HUDEP-2 (cell line): ENCODE data around the gene CACUL1.
A peak's percentile ranks its signal among the peaks of the same experiment; 100 is the strongest.

Experiments used
- DNase-seq, 76 experiments: peaks; one replicate each; lab custom pipeline; 2025; ENCODE audit not compliant: unreplicated experiment in 76 of 76; lab: John Stamatoyannopoulos, UW

The CACUL1 gene

DNA sequence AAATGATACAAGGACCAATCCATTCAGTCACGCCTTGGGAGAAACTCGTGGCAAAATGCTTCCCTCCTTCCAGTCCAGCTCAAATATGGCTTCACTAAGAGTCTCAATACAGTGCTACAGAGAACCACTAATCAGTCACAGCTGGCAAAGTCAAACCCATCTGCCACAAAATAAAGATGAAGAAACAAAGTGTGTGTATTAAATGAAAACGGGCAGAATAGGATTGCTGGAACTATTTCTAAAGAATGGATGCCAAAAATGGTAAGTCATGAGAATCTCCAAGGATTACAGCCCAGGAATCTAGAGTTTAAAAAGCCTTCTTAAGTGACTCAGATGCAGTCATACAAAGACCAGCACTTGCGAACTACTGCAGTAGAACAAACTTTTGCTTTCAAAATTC lies 61.9 kb downstream of the CACUL1 start:
- no peak for DNase-seq

DNA sequence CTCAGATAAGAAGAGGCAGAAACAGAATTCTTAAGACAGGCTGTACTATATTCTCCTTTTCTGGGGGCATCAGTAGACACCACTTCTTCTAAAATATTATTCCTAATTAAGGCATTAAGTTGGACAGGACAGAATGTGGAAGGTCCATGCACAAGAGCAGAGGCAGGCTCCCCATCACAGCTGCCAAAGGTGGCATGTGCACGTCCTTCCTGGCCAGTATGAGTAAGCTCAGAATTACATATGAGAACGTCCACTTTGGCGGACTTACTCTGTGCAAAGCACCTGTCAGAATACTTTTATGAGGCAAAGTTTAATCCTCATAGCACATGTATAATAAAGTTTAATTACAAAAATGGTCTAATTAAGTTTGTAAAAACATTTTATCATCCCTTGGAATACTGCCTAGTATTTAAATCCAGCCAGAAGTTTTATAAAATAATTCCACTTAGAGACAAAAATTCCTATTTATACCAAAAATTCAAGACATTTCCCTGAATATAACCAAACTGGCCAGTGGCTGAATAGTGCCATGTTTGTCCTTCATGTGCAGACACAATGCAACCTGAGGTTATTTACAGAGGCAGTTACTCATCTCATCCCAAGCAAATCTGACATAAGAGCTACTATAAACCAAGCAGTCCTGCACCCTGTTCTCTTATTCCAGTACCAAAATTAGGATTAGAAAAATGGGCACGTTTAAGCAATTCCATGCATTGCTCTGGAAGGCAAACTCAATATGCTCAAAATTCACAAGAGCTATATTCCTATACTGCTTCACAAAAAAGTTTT lies 65.5 kb downstream of the CACUL1 start:
- no peak for DNase-seq

DNA sequence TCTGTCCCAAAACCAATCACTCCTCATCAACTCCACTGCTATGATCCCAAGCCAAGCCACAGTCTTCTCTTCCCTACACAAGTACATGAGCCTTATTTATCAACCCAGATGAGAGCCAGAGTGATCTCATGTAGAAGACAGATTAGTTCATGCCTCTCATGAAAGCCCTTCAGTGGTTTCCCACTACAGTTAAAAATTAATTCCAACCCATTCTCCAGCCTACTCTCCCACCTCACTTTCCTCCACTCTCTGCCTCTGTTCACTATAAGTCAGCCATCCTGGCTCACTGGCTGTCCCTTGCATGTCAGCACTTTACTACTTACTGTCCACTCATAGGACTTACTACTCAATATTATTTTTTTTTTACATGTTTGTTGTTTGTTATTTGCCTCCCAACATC lies 67.3 kb downstream of the CACUL1 start:
- no peak for DNase-seq

DNA sequence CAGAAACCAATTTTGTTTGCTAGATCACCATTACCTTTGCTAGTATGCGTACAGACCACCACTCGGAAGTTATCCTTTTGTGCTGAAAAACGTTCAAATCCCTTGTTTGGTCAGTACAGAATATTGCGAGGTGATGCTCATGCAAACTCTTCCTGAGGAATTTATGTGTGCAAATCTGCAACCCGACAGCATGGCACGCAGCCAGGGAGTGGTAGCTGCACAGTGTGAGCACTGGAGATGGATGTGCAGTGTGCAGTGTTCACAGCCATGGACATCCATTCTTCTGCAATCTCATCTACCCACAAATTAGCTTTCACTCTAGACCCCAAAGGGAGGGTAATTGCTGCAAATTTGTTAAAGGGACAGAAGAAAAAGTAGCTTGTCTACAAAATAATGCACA lies 72.2 kb downstream of the CACUL1 start:
- DNase-seq: no peak

DNA sequence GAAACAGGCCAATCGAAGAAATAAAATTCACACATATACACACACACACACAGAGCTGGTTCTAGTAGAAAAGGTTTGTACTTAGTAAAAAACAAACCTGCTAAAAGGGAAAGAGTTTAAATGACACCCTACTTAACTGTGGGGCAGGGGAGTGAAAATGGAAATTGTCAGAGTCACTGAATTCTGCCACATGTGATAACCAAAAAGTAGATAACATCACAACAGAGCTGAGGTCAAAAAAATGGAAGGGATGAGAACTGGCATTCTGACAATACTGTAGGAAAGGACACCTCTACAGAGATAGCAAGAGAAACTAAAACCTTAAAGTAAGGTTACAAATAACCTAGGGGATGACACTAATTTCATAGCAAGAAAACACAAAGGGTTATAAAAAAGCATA lies 74.6 kb downstream of the CACUL1 start:
- DNase-seq: peak in 30 of 76 experiments; percentile 5 to 74 (median 46)

DNA sequence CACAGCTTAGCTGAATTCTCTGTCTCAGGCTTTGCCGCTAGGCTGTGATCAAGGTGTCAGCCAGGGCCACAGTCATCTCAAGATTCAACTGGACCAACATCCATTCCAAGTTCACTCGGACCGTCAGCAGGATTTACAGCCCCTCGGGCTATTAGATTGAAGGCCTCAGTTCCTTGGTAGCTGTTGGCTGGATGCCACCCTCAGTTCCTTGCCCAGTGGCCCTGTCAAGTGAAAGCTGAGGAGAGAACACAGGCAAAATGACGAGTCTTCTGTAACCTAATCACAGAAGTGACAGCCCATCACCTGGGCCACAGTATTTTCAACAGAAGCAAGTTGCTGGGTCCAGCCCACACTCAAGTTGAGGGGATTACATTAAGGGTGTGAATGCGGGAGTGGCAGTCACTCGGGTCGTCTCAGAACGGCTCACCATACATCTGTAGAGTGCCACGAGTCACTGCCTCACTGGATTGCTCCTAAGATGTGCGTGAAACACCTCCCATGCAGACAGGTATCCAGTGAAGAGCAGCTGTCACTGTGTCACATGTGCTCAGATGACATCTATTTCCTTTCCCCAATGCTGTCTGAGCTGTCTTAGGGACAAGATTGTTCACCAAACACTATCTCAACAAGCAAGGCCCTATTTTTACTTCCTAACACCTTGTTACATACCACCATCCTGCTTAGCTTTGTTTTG lies 80.4 kb downstream of the CACUL1 start:
- DNase-seq: no peak

DNA sequence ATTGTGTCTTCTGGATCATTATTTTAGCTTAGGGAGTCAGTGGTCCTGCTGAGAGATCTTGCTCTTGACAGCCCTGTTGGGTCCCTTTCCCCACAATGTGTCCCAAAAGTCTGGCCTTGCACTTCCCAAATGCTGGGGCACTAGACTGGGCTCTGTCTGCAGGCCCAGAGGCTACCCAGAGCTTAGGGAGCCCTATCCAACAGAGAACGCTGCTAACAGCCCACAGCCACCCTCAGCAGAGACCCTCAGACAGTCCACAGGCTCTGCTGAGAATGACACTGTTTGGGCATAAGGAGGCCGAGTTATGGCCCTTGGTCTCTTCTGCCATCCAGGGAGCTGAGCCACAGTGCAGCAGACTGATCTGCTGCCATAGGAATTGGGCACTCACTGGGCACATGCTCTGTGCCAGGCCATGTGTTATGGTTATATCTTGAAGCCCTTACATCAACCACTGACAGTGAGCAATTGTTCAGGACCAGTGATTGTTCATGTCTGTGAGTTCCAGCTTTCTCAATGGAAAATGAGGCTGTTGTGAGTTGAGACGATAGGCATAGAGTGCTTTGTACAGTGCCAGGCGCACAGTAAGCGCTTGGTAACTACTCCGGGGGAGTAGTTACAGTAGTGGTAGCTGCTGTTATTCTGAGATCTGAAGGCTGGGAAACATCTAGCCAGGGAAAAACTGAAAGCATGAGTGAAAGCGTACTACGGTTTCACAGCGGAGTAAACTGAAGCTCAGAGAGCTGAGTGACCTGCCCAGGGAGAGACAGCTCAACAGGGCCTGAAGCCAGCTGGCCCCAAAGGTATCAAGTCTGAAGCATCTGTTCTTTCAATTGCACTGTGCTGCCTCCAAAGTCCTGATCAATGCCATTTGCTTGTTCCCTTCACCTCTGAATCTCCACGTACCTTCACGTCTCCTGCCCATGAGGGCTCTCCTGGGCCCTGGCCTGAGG lies 81.7 kb downstream of the CACUL1 start:
- DNase-seq: peak in 3 of 76 experiments; percentile 10 to 26 (median 15)

DNA sequence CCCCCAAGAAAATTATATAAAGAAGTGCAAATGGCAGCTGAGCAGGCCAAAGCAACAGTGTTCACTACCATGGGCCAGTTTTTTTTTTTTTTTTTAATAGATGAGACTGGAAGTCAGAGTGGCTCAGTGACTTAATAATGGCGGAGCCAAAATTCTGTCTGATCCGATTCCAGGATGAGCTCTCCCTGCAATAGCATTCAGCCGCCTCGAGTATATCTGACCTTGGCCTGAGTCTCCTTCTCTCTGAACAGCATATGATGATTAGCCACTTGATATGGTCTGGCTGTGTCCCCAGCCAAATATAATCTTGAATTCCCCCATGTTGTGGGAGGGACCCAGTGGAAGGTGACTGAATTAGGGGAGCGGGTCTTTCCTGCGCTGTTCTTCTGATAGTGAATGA lies 82.6 kb downstream of the CACUL1 start:
- DNase-seq: no peak

DNA sequence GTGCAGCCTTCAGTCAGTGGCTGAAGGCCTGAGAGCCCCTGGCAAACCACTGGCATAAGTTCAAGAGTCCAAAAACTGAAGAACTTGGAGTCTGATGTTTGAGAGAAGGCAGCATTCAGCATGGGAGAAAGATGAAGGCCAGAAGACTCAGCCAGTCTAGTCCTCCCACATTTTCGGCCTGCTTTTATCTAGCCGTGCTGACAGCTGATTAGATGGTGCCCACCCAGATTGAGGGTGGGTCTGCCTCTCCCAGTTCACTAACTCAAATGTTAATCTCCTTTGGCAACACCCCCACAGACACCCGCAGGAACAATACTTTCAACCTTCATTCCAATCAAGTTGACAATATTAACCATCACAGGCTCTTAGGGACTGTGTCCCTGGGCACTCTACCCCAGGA lies 83.5 kb downstream of the CACUL1 start:
- peak in 68 of 76 experiments; percentile 10 to 80 (median 52) for DNase-seq

DNA sequence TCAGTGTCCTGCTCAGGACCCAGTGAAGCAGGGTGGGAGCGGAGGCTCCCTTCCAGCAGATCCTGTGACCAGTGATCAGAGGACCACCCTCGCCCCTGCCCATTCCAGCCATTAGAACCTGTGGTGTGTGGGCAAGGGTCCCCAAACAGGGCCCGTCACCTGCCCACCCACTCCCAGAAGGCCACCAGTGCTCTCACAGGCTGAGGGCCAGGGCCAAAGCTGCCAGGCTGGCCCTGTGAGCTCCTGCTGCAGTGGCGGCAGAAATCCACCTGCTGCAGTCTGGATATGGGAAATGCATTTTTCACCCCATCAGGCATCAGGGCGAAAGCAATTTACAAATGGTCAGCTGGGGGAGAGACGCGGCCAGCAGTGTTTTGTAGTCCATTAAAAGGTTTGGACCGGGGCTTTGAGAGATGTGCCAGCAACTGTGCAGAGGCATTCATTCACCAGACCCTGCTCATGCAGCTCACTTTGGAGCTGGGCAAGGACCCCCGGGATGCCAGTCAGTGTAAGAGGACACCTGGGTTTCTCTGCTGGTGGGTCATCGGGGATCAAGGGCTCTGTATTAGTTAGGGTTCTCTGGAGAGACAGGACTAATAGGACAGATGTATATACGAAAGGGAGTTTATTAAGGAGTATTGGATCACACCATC lies 84.2 kb downstream of the CACUL1 start:
- DNase-seq: no peak

DNA sequence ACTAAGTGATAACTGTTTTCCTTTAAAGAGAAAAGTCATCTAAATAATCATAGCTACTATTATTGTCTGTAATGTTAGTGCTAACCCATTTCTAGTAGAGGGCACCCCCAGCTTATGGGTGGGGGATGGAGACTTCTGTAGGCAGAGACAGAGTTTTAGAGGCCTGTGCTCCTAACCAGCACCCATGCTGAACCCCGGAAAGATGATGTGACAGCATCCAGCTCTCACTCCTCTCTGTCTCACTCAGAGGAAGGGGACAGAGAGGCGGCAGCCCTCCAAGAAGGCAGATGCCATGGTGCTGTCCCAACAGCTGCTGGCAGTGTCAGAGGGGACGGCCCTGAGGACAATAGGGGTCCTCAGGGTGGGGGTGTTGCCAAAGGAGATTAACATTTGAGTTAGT lies 84.9 kb downstream of the CACUL1 start:
- no peak for DNase-seq

DNA sequence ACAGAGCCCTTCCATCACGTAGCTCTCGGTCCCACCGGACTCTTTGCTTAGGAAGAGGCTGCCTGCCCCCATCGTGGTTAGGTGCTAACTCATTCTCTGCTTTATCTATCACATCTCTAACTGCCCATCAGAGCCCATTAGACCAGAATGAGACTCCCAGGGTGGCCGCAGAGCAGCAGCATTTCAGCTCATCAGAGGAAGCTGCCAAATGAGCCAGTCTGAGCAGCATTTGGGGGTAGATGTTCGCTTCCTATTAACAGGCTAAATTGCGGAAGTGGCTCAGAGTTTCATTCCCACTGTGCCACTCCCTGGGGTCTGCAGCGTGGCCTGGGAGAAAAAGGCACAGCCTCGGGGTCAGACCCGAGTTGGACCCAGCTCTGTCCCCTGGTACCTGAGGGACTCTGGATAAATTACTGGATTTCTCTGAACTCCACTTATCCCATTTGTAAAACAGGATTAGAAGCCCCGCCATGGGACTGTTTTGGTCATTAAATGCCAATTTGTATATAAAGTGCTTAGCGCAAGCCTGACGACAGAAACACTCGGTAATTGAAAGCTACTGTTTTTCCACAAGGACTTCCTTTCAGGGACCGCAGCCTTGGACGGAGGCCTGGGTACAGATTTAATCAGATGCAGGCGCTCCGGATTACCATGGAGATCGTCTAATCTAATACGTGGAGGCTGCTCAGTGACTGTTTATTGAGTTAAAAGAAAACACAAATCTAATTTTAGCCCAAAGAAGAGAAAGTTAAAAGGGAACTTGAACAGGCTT lies 85.6 kb downstream of the CACUL1 start:
- peak in 25 of 76 experiments; percentile 4 to 48 (median 19) for DNase-seq

DNA sequence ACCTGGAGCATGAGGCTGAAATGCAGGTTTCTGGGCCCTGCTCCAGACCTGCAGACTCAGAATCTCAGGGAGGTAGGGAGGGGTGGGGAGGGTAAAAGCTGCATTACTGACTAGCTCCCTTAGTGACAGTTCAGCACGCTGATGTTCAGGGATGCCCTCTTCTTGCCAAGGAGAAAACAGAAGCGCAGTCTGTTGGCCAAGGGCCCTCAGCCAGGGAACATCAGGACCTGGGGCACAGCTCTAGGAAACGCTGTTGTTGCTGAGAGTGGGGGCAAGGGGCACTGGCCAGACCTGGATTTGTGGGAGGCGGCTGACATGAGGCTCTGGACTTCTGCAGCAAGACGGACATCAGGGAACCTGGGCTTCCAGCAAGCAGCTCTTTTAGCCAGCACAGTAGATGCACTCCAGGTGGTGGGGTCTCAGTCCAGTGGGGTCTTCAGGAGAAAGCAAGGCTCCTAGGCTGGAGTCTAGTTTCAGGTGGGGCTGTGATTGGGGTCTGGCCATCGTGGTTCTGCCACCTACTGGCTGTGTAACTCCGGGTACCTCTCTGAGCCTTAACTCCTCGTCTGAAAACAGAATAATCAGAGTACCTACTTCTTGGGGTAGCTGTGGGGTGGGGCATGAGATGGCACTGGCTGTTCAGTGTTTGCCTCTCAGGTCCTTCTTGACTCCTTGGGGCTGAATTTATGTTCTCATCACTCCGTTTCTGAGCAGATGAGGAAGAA lies 86.4 kb downstream of the CACUL1 start:
- DNase-seq: no peak

DNA sequence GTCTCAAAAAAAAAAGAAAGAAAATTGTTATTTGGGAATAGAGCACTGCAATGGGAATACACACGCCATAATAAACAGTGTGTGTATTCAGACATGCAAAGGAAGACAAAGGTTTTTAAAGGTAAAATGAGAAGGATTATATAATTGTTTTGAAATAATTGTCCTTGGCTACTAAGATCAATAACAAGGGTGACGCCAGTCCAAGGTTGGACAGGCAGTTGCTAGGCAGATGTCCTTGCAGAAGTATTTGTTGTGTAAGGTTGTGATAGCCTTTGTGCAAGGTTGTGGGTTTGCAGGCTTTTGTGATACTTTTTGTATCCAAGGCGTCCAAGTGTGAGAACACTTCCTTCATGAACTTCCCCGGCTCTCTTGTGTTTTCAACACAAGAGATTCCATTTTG lies 87.0 kb downstream of the CACUL1 start:
- DNase-seq: no peak

DNA sequence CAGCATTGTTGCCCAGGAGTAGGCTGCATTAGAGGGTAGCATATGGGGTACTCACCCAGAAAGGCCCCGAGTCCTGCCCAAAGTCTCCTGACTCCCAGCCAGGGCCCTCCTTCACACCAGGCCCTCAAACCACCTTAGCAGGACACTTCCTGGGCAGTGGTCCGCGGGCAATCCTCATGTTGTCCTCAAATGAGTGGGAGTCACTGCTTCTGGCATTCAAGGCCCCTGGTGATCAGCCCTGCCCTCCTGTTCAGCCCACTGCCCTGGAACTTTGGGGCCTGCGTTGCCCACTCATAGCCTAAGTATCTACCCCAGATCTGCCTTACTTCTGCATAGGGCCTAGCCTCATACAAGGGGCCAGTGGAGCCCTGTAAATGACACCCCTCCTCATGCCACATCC lies 88.4 kb downstream of the CACUL1 start:
- no peak for DNase-seq

DNA sequence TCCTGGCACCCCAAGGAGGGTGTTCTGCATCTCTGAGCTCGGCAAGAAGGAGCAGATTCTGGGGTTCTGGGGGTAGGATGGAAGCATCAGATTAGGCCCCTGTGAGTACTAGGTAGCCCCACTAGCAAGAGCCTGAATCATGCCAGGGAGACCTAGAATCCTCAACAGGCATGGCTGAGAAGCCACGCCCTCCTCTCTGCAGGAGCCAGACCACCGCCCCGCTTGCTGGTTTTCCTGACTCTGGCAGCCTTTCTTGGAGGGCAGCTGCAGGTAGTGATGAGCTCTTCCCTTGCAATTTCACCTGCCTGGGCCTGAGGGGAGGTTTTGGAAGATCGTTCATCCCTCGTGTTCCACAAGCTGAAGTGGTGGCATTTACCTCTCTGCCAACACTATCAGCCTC lies 90.4 kb downstream of the CACUL1 start:
- no peak for DNase-seq

DNA sequence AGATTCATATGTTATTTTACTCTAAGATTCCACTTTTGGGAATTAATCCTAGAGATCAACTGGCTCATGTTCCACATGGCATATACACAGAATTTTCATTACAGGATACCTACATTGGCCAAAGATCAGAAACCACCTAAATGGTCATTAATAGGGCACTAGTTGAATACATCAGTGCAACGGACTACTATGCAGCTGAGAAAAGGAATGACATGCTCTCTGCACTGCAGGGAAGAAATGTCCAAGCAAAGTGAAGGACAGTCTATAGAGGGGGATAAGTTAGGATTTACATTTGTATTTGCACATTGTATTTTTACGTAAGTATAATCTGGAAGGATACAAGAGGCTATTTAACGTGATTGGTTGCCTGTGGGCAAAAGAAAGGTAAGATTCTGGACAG lies 91.6 kb downstream of the CACUL1 start:
- no peak for DNase-seq

DNA sequence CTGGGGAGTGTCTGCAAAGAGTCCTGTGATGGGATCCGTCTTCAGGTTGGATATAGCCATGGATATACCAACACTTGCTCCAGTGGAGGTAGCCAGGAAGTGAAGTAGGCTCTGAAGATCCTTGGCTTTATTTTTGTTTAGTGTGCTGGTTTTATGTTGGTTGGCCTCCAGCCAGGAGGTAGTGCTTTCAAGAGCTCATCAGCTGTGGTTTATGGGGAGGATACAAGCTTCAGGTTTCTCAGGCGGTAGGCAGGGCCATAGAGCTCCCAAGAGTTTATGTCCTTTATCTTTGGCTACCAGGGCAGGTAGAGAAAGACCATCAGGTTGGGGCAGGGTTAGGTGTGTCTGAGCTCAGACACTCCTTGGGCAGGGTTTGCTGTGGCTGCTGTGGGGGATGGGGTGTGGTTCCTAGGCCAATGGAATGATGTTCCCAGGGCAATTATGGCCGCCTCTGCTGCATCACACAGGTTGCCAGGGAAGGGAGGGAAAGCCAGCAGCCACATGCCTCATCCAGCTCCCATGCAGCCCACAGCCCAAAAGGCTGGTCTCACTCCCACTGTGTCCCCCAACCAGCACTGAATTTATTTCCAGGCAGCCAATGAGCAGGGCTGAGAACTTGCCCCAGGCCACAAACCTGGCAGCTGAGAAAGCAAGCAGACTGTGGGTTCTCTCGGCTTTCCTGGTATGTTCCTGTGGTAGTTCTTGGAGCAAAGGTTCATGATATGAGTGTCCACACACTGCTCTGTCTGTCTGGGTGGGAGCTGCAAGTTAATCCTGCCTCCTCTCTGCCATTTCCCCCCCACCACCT lies 92.3 kb downstream of the CACUL1 start:
- no peak for DNase-seq
